OCI-LY7 (cell line): ENCODE data around the gene HIP1. TPM values are rescaled to one million over a fixed set of nuclear protein-coding genes. Genes with fewer than 3 reads are reported as not detected.
A peak's percentile ranks its signal among the peaks of the same experiment; 100 is the strongest.

Experiments
- BruUV-seq: library from RNA; stranded (reverse); fragments of 400-500 nt; replicated peaks from 2 replicates; lab custom pipeline; 2021; lab: Mats Ljungman, UMichigan
- CTCF ChIA-PET: fragments of 300-600 bp; sonication (Branson Sonifier 250); formaldehyde crosslinking; loops from one replicate; lab custom pipeline; 2022; ENCODE audit warnings: antibody characterized with exemption; ENCODE audit not compliant: unreplicated experiment; lab: Charles Lee
- POLR2A ChIA-PET: fragments of 300-600 bp; sonication (Branson Sonifier 250); formaldehyde crosslinking; loops from one replicate; lab custom pipeline; 2022; ENCODE audit warnings: antibody characterized with exemption; lab: Charles Lee
- DNase-seq: peaks from one replicate; pipeline ENCODE4 v3.0.0-alpha.2; 2015; ENCODE audit warnings: low spot score
- H2AFZ ChIP-seq: fragments of 200-600 bp; sonication (generic), shearing (Covaris generic); 2 replicates; pipeline ENCODE4 v1.6.1; 2014; ENCODE audit warnings: mild to moderate bottlenecking, antibody characterized with exemption, low read length, moderate library complexity
- H3K27ac ChIP-seq: fragments of 200-600 bp; sonication (generic); 2 replicates; pipeline ENCODE4 v1.5.1; 2014; ENCODE audit warnings: mixed run types, low read depth, mild to moderate bottlenecking, moderate library complexity, low read length, inconsistent platforms; ENCODE audit not compliant: poor library complexity, severe bottlenecking
- H3K36me3 ChIP-seq: fragments of 200-600 bp; sonication (generic); 2 replicates; pipeline ENCODE4 v1.6.1; 2014; ENCODE audit warnings: mild to moderate bottlenecking, antibody characterized with exemption, low read length, moderate library complexity, mixed read lengths; ENCODE audit not compliant: insufficient read depth
- H3K4me1 ChIP-seq: fragments of 200-600 bp; sonication (generic); 2 replicates; pipeline ENCODE4 v1.5.1; 2014; ENCODE audit warnings: mild to moderate bottlenecking, low read length; ENCODE audit not compliant: insufficient read depth, poor library complexity, severe bottlenecking
- H3K4me2 ChIP-seq: fragments of 200-600 bp; sonication (generic); 2 replicates; pipeline ENCODE4 v1.6.1; 2014; ENCODE audit warnings: mild to moderate bottlenecking, low read length
- H3K4me3 ChIP-seq: fragments of 200-600 bp; sonication (generic); 2 replicates; pipeline ENCODE4 v1.5.1; 2014; ENCODE audit warnings: mild to moderate bottlenecking, low read depth, low read length; ENCODE audit not compliant: poor library complexity, severe bottlenecking
- H3K79me2 ChIP-seq: fragments of 200-600 bp; sonication (generic); 2 replicates; pipeline ENCODE4 v1.6.1; 2016; ENCODE audit warnings: low read depth, mild to moderate bottlenecking, low read length, moderate library complexity, mixed read lengths; ENCODE audit not compliant: insufficient read depth
- H3K9me2 ChIP-seq: fragments of 200-600 bp; sonication (generic); 2 replicates; pipeline ENCODE4 v1.6.1; 2016; ENCODE audit warnings: mild to moderate bottlenecking, low read length, mixed read lengths; ENCODE audit not compliant: insufficient read depth
- H3K9me3 ChIP-seq: fragments of 200-600 bp; sonication (generic); 2 replicates; pipeline ENCODE4 v1.6.1; 2014; ENCODE audit warnings: mild to moderate bottlenecking, mixed run types, low read length, mixed read lengths
- H4K20me1 ChIP-seq: fragments of 200-600 bp; sonication (generic); 2 replicates; pipeline ENCODE4 v1.6.1; 2014; ENCODE audit warnings: mild to moderate bottlenecking, antibody characterized with exemption, low read length, moderate library complexity, mixed read lengths; ENCODE audit not compliant: insufficient read depth
- EZH2phosphoT487 ChIP-seq: fragments of 200-600 bp; sonication (generic); IDR thresholded peaks from 2 replicates; pipeline ENCODE4 v1.6.1; 2018; ENCODE audit warnings: low read depth, borderline replicate concordance, mild to moderate bottlenecking, mixed run types, antibody characterized with exemption, low read length, moderate library complexity, mixed read lengths
- intact Hi-C: fragments of 100-400 bp; cut with micrococcal nuclease; formaldehyde crosslinking; loops from one replicate; pipeline ENCODE4 v1.10.0; 2022; ENCODE audit not compliant: unreplicated experiment
- total RNA-seq, 2 experiments: library from RNA; depleted of rRNA in 1 of 2; stranded (reverse); fragments of >200 nt in 1 of 2; shearing (Covaris generic) in 1 of 2; gene quantifications; 2 replicates each; pipeline ENCODE4 v1.2.3, GENCODE V29; 2014 to 2022
- TF ChIP-seq, protein P1 (sequence below): fragments of 200-600 bp; sonication (generic); conservative IDR thresholded peaks from 2 replicates; pipeline ENCODE4 v1.5.1; 2014; ENCODE audit warnings: mild to moderate bottlenecking, antibody characterized with exemption, low read length, moderate library complexity, mixed read lengths

The HIP1 gene
- total RNA-seq, 2 experiments from 2014 or later: 15.0 to 27.8 TPM

DNA sequence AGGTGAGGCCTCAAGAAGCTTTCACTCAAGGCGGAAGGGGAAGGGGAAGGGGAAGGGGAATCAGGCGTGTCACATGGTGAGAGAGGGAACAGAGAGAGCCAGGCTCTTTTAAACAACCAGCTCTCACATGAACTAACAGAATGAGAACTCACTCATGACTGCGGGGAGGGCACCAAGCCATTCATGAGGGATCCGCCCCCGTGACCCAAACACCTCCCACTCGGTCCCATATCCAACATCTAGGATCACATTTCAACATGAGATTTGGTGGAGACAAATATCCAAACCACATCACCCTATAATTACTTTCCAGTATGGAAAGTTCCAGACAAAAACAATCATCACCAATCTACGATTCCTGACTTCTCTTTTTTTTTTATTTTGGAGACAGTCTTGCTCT, 22.9 kb downstream of the HIP1 start:
- POLR2A ChIA-PET: interaction anchor here (0.6 to 0.7 kb wide), 3 partner anchors 26 to 81 kb away, joined by 3 to 4 read pairs (median 3); no protein-coding TSS in a partner anchor
- H2AFZ ChIP-seq: no peak overlapping the region
- intact Hi-C loops: no loop called here
- peaks cover 22% of the 10 kb centered on the region for H3K36me3 ChIP-seq
- TF ChIP-seq EZH2phosphoT487: no peak
- TF ChIP-seq, protein P1, sequence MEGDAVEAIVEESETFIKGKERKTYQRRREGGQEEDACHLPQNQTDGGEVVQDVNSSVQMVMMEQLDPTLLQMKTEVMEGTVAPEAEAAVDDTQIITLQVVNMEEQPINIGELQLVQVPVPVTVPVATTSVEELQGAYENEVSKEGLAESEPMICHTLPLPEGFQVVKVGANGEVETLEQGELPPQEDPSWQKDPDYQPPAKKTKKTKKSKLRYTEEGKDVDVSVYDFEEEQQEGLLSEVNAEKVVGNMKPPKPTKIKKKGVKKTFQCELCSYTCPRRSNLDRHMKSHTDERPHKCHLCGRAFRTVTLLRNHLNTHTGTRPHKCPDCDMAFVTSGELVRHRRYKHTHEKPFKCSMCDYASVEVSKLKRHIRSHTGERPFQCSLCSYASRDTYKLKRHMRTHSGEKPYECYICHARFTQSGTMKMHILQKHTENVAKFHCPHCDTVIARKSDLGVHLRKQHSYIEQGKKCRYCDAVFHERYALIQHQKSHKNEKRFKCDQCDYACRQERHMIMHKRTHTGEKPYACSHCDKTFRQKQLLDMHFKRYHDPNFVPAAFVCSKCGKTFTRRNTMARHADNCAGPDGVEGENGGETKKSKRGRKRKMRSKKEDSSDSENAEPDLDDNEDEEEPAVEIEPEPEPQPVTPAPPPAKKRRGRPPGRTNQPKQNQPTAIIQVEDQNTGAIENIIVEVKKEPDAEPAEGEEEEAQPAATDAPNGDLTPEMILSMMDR: no peak
- H3K9me3 ChIP-seq: peaks cover 3% of the 10 kb centered on the region
- H3K27ac ChIP-seq: peak overlapping the region; percentile 6
- H3K4me2 ChIP-seq: no peak overlapping the region
- H3K4me3 ChIP-seq: no peak overlapping the region
- H3K79me2 ChIP-seq: peaks cover 17% of the 10 kb centered on the region; the same call in 1 of the 2 replicates
- no peaks in the 10 kb centered on the region for H3K9me2 ChIP-seq
- H4K20me1 ChIP-seq: no peaks in the 10 kb centered on the region
- peaks cover 37% of the 10 kb centered on the region for H3K4me1 ChIP-seq
- no TSS peak for BruUV-seq
- no peak for DNase-seq
- CTCF ChIA-PET: no interaction called here

DNA sequence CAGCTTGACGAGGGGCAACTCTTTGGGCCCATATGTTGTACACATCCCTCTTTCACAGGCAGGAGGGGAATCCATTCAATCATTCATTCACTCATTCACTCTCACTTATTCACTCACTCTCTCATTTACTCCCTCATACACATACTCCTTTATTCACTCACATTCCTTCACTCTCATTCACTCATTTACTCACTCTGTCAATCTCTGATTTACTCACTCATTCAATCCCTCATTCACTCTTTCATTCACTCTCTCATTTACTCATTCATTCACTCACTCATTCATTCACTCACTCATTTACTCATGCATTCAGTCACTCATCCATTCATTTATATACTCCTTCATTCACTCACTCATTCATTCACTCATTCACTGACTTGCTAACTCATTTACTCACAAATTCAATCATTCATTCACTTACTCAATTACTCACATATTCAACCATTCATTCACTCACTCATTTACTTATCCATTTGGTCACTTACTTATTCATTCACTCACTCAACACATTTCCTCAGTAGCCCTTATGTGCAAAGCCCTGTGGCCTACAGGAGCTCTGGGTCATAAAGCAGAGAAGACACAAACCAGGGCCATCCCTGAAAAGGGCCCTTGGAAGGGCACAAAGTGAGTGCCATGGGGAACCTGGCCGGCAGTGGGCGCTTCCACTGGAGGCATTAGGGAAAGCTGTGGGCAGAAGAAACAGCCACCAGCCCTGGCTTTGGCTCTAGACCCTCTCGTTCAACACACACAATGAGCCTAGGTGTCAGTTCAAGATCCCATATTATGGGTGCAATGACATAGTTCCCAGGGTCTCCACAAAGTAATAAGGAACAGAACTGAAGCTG, 26.0 kb downstream of the HIP1 start:
- DNase-seq: no peak
- ChIA-PET POLR2A (interaction anchor here (0.6 to 2.1 kb wide), 13 partner anchors 8 to 606 kb away, joined by 3 to 14 read pairs (median 5); partner anchors contain the start of gene HIP1), CTCF (no interaction called here)
- no peak for TF ChIP-seq EZH2phosphoT487
- TF ChIP-seq, protein P1: peak; percentile 25; the same call in 1 of the 2 replicates
- Histone ChIP-seq H3K4me1 (peaks cover 41% of the 10 kb centered on the region), H3K4me3 (peak overlapping the region; percentile 53), H3K9me2 (no peaks in the 10 kb centered on the region), H2AFZ (peak overlapping the region; percentile 22; the same call in 1 of the 2 replicates), H3K79me2 (peaks cover 29% of the 10 kb centered on the region; the same call in 1 of the 2 replicates), H3K36me3 (peaks cover 51% of the 10 kb centered on the region), H3K9me3 (peaks cover 32% of the 10 kb centered on the region), H4K20me1 (no peaks in the 10 kb centered on the region), H3K4me2 (peak overlapping the region; percentile 76), H3K27ac (peak overlapping the region; percentile 98)
- BruUV-seq: no TSS peak
- intact Hi-C loops: loop anchor here (5.0 kb wide), 2 partner anchors 50 to 90 kb away; no protein-coding TSS in a partner anchor
